Esophagus muscularis mucosa (tissue), 3 donors: ENCODE data around the gene ATF7.

Experiments used
- CTCF ChIP-seq, 3 experiments: fragments of 200-600 bp in 2 of 3; fragments of 450-650 bp in 1 of 3; sonication (generic) in 2 of 3; IDR thresholded peaks; one replicate each; pipeline ENCODE4 v1.5.1; 2017 to 2019; ENCODE audit warnings: antibody characterized with exemption in 3 of 3, mild to moderate bottlenecking in 2 of 3, moderate library complexity in 1 of 3
- EP300 ChIP-seq: sonication (generic); formaldehyde crosslinking; IDR thresholded peaks from one replicate; pipeline ENCODE4 v1.6.1; 2017; ENCODE audit warnings: antibody characterized with exemption

GRCh38 chr12:53593031-53593430, 33.2 kb downstream of the ATF7 start:
- TF ChIP-seq CTCF (IDR thresholded peaks at IDR 0.05) (no peak), EP300 (no peak)
